BJ (cell line): ENCODE measurements around the gene ZNF280D. TPM values are rescaled to one million over a fixed set of nuclear protein-coding genes. Genes with fewer than 3 reads are reported as not detected.

Source experiments
- CTCF ChIA-PET: fragments of 350-600 bp; formaldehyde crosslinking; extraction: SDS; loops from one replicate; lab custom pipeline; 2021; ENCODE audit warnings: antibody characterized with exemption, inconsistent platforms; lab: Yijun Ruan, JAX
- POLR2A ChIA-PET: fragments of 300-600 bp; sonication (Branson Sonifier 250); formaldehyde crosslinking; extraction: SDS; loops from one replicate; lab custom pipeline; 2021; ENCODE audit warnings: antibody characterized with exemption; lab: Charles Lee
- DNase-seq: peaks from one replicate; pipeline ENCODE4 v3.0.0-alpha.2; 2011; ENCODE audit warnings: low read depth
- H3K27me3 ChIP-seq: 2 replicates; pipeline ENCODE4 v1.6.0; 2011; ENCODE audit warnings: low read length; ENCODE audit not compliant: control insufficient read depth, insufficient read depth
- H3K36me3 ChIP-seq: 2 replicates; pipeline ENCODE4 v1.5.1; 2011; ENCODE audit warnings: low read length; ENCODE audit not compliant: control insufficient read depth, insufficient read depth
- H3K4me3 ChIP-seq: 2 replicates; pipeline ENCODE4 v1.5.1; 2011; ENCODE audit warnings: low read depth, mild to moderate bottlenecking, control low read depth, low read length
- polyA plus RNA-seq: library from polyadenylated mRNA; depleted of rRNA; stranded (reverse); fragments of >200 nt; gene quantifications from 2 replicates; pipeline ENCODE4 v1.2.3, GENCODE V29; 2011; rRNA removed
- small RNA-seq: library from RNA; depleted of rRNA; stranded (forward); fragments of <200 nt; gene quantifications from one replicate; pipeline ENCODE3, GENCODE V24; 2012; ENCODE audit warnings: low replicate concordance, low read depth; ENCODE audit not compliant: insufficient read length
- TF ChIP-seq, protein P1 (sequence below): IDR thresholded peaks from 2 replicates; pipeline ENCODE4 v1.5.1; 2011; ENCODE audit warnings: low read depth, mild to moderate bottlenecking, control low read depth, inconsistent platforms, low read length, moderate library complexity; ENCODE audit not compliant: insufficient read depth

Gene ZNF280D
- polyA plus RNA-seq, 1 experiment = 4.0 TPM

DNA sequence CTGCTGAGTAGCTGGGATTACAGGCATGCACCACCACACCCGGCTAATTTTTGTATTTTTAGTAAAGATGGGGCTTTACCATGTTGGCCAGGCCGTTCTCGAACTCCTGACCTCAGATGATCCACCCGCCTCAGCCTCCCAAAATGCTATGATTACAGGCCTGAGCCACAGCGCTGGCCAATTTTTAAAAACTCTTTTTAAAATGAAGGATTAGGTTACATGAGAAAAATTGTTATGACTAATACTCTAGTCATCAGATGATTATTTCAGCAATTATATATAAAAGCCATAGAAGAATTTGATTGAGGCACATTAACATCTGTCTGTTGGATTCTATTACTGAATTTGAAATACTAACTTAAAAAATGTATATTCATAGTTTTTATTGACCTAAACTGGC is 134.3 kb downstream of the ZNF280D start:
- Histone ChIP-seq H3K27me3 (no peaks in the 10 kb centered on the region), H3K4me3 (no peak overlapping the region), H3K36me3 (no peaks in the 10 kb centered on the region)
- no peak for DNase-seq
- TF ChIP-seq, protein P1, sequence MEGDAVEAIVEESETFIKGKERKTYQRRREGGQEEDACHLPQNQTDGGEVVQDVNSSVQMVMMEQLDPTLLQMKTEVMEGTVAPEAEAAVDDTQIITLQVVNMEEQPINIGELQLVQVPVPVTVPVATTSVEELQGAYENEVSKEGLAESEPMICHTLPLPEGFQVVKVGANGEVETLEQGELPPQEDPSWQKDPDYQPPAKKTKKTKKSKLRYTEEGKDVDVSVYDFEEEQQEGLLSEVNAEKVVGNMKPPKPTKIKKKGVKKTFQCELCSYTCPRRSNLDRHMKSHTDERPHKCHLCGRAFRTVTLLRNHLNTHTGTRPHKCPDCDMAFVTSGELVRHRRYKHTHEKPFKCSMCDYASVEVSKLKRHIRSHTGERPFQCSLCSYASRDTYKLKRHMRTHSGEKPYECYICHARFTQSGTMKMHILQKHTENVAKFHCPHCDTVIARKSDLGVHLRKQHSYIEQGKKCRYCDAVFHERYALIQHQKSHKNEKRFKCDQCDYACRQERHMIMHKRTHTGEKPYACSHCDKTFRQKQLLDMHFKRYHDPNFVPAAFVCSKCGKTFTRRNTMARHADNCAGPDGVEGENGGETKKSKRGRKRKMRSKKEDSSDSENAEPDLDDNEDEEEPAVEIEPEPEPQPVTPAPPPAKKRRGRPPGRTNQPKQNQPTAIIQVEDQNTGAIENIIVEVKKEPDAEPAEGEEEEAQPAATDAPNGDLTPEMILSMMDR = no peak
- CTCF ChIA-PET = no interaction called here
- POLR2A ChIA-PET = no interaction called here

DNA sequence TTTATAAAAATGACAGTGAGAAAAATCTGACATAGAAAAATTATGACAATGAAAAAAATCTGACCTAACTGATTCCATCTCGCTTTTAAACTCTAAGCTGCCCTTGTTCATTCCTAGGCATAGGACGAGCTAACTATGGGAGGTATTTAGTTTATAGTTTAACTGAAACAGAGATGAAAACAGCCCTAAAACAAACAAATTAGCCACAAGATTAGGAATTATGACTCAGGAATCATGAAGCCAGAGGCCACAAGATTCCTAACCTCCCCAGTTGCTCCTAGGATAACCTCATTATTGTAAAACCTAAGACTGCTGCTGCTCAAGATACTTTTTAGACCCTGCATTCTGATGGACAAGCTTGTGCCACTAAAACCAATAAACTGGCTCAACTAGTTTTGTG is 145.6 kb downstream of the ZNF280D start:
- POLR2A ChIA-PET = no interaction called here
- CTCF ChIA-PET = no interaction called here
- no peak for DNase-seq

DNA sequence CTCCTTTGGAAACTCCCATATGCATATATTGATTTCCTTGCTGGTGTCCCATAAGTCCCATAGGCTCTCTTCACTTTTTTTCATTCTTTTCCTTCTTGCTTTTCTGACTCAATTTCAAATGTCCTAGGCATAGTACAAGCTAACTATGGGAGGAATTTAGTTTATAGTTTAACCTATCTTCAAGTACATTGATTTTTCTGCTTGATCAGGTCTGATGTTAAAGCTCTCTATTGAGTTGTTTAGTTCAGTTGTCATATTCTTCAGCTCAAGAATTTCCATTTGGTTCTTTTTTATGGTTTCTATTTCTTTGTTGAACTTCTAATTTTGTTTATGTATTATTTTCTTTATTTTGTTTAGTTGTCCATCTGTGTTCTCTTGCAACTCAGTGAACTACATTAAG is 147.1 kb downstream of the ZNF280D start:
- no peaks in the 10 kb centered on the region for H3K27me3 ChIP-seq
- POLR2A ChIA-PET = no interaction called here
- H3K4me3 ChIP-seq = no peak overlapping the region
- H3K36me3 ChIP-seq = no peaks in the 10 kb centered on the region
- DNase-seq = no peak
- CTCF ChIA-PET = no interaction called here
- TF ChIP-seq, protein P1 = no peak

More for the DNA sequence above, 145.6 kb downstream of the ZNF280D start:
- Histone ChIP-seq H3K4me3 (no peak overlapping the region), H3K27me3 (no peaks in the 10 kb centered on the region), H3K36me3 (no peaks in the 10 kb centered on the region)
- TF ChIP-seq, protein P1 = no peak

DNA sequence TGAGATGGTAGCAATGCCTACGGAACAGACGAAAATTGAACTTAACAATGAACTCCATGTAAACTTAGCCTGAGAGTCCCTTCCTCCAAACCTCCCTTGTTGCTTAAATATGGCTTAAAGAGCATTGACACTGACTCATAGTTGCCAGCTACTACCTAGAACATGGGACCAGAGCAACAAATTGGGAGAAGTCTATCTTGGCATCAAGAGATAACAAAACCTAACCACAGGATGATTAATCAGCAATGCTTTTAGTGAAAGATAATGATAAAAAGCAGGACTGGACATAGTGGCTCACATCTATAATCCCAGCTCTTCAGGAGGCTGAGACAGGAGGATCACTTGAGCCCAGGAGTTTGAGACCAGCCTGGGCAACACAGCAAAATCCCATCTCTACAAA is 150.5 kb downstream of the ZNF280D start:
- ChIA-PET CTCF (interaction anchor here (1.0 kb wide), 1 partner anchor 14 kb away, joined by 3 read pairs; no protein-coding TSS in a partner anchor), POLR2A (no interaction called here)
- H3K4me3 ChIP-seq = no peak overlapping the region
- no peak for DNase-seq
- TF ChIP-seq, protein P1 = no peak
- no peaks in the 10 kb centered on the region for H3K36me3 ChIP-seq
- no peaks in the 10 kb centered on the region for H3K27me3 ChIP-seq

Small RNA genes lying within 50 kb of the gene (small RNA-seq; reads per million reads assigned to genes)
- not detected for gene RF00019

Other genes starting within 250 kb of the ZNF280D start
- gene TCF12, start 185.1 kb upstream of the ZNF280D start, polyA plus RNA-seq = 133 and 134 TPM in 2 replicates